K562 (cell line): ENCODE results near the gene DUSP19. TPM values are rescaled to one million over a fixed set of nuclear protein-coding genes. Genes with fewer than 3 reads are reported as not detected.

Experiments used
- CHD1 ChIP-seq: fragments of 200-600 bp; sonication (generic); IDR thresholded peaks from one replicate; pipeline ENCODE4 v1.6.1; 2012; ENCODE audit warnings: mild to moderate bottlenecking, moderate library complexity, low read length, inconsistent platforms
- CSDE1 ChIP-seq, 2 experiments: fragments of 450-650 bp; IDR thresholded peaks; 2 replicates each; pipeline ENCODE4 v1.6.1; 2016; ENCODE audit warnings: mild to moderate bottlenecking in 1 of 2
- ELF4 ChIP-seq: fragments of 450-650 bp; formaldehyde crosslinking; IDR thresholded peaks from 2 replicates; pipeline ENCODE4 v1.4.0; 2022; ENCODE audit warnings: missing genetic modification characterization
- HDAC2 ChIP-seq: fragments of 450-650 bp; IDR thresholded peaks from 2 replicates; pipeline ENCODE4 v1.6.1; 2016; ENCODE audit warnings: mild to moderate bottlenecking
- HDGF ChIP-seq: fragments of 450-650 bp; IDR thresholded peaks from 2 replicates; pipeline ENCODE4 v1.6.1; 2016
- LARP7 ChIP-seq: fragments of 450-650 bp; IDR thresholded peaks from 2 replicates; pipeline ENCODE4 v1.6.1; 2016
- MCM3 ChIP-seq: fragments of 450-650 bp; IDR thresholded peaks from 2 replicates; pipeline ENCODE4 v1.6.1; 2016
- NFRKB ChIP-seq: fragments of 450-650 bp; IDR thresholded peaks from 2 replicates; pipeline ENCODE4 v1.6.1; 2016; ENCODE audit warnings: low read depth
- NRF1 ChIP-seq, 2 experiments: fragments of 450-650 bp; IDR thresholded peaks in 1 of 2; conservative IDR thresholded peaks in 1 of 2; 2 replicates each; pipeline ENCODE4 v1.6.1; 2014; ENCODE audit warnings: mild to moderate bottlenecking in 2 of 2
- PML ChIP-seq: IDR thresholded peaks from 2 replicates; pipeline ENCODE4 v1.6.1; 2012; ENCODE audit warnings: low read length, inconsistent platforms
- RNF2 ChIP-seq: sonication (generic); IDR thresholded peaks from 2 replicates; pipeline ENCODE4 v1.6.1; 2016
- SIN3B ChIP-seq: fragments of 450-650 bp; IDR thresholded peaks from 2 replicates; pipeline ENCODE4 v1.6.1; 2017; ENCODE audit warnings: low read depth, mild to moderate bottlenecking, moderate library complexity
- SMAD4 ChIP-seq: fragments of 250-450 bp; sonication (Bioruptor Pico); conservative IDR thresholded peaks from 2 replicates; pipeline ENCODE4 v1.8.0; 2021; ENCODE audit warnings: inconsistent platforms, mild to moderate bottlenecking, moderate library complexity
- SMARCA4 ChIP-seq: fragments of 450-650 bp; IDR thresholded peaks from 2 replicates; pipeline ENCODE4 v1.6.1; 2016
- SMARCC2 ChIP-seq: fragments of 450-650 bp; IDR thresholded peaks from 2 replicates; pipeline ENCODE4 v1.6.1; 2017; ENCODE audit warnings: antibody characterized with exemption, moderate library complexity, mild to moderate bottlenecking, low read depth
- SP1 ChIP-seq: sonication (generic); formaldehyde crosslinking; IDR thresholded peaks from 2 replicates; pipeline ENCODE4 v1.8.1; 2022; ENCODE audit warnings: mild to moderate bottlenecking, missing genetic modification reagents
- SPI1 ChIP-seq: IDR thresholded peaks from 2 replicates; pipeline ENCODE4 v1.6.1; 2011; ENCODE audit warnings: low read depth, low read length, control low read depth, borderline replicate concordance
- TEAD4 ChIP-seq, 2 experiments: sonication (generic) in 1 of 2; formaldehyde crosslinking in 1 of 2; IDR thresholded peaks; 2 replicates each; pipeline versions ENCODE4 v1.6.1 to v1.8.0; 2012 to 2022; ENCODE audit warnings: borderline replicate concordance in 1 of 2, inconsistent platforms in 1 of 2, low read length in 1 of 2, mild to moderate bottlenecking in 1 of 2, missing genetic modification reagents in 1 of 2
- TRIM28 ChIP-seq: fragments of 450-650 bp; IDR thresholded peaks from 2 replicates; pipeline ENCODE4 v1.6.1; 2017
- XRCC5 ChIP-seq: fragments of 200-400 bp; formaldehyde crosslinking; IDR thresholded peaks from 2 replicates; pipeline ENCODE4 v1.6.1; 2017; ENCODE audit warnings: low read depth, mild to moderate bottlenecking, low read length
- YY1 ChIP-seq, 3 experiments: IDR thresholded peaks; 2 replicates each; pipeline ENCODE4 v1.6.1; 2011; ENCODE audit warnings: low read length in 2 of 3, mild to moderate bottlenecking in 2 of 3, moderate library complexity in 2 of 3, borderline replicate concordance in 1 of 3, control low read depth in 1 of 3, low read depth in 1 of 3; ENCODE audit not compliant: insufficient read depth in 3 of 3, insufficient replicate concordance in 2 of 3, control insufficient read depth in 1 of 3, insufficient read length in 1 of 3; ENCODE audit errors: extremely low read depth in 1 of 3
- ZEB2 ChIP-seq: fragments of 450-650 bp; IDR thresholded peaks from 2 replicates; pipeline ENCODE4 v1.6.1; 2016
- ZKSCAN3 ChIP-seq: fragments of 250-450 bp; sonication (Bioruptor Pico); IDR thresholded peaks from 2 replicates; pipeline ENCODE4 v1.4.0; 2020
- ZNF232 ChIP-seq: sonication (generic); formaldehyde crosslinking; IDR thresholded peaks from 2 replicates; pipeline ENCODE4 v1.8.0; 2022; ENCODE audit warnings: mild to moderate bottlenecking, missing genetic modification reagents
- polyA plus RNA-seq, 8 experiments: library from polyadenylated mRNA; depleted of rRNA in 4 of 8; stranded (reverse) in 5 of 8; unstranded in 3 of 8; fragments of >200 nt; fragmentation: Nextera tagmentation in 2 of 8; fragmentation: Illumina TruSeq in 1 of 8; extraction: Ambion mirVana in 2 of 8; extraction: Trizol in 1 of 8; gene quantifications; 2 replicates each; pipeline versions ENCODE4 v1.2.1 to v1.2.3, GENCODE V29; 2011 to 2014; ENCODE audit warnings: inconsistent platforms in 1 of 8, missing spikeins in 1 of 8
- total RNA-seq, 7 experiments: library from RNA; depleted of rRNA in 6 of 7; stranded (reverse); fragments of >200 nt in 6 of 7; fragmentation: Illumina TruSeq in 2 of 7; extraction: Trizol in 2 of 7; gene quantifications; 2 replicates each; pipeline versions ENCODE4 v1.2.1 to v1.2.3, GENCODE V29; 2011 to 2021; ENCODE audit warnings: low replicate concordance in 1 of 7
- TF ChIP-seq, protein P1 (sequence below): fragments of 450-650 bp; IDR thresholded peaks from 2 replicates; pipeline ENCODE4 v1.6.1; 2016; ENCODE audit warnings: mild to moderate bottlenecking

Gene DUSP19
- total and polyA plus RNA-seq, 9 of the 15 experiments (the other 6 are each of a cell fraction or from before 2014, with no cell fraction given), result 1.6 to 6.3 (median 3.1) TPM

DNA sequence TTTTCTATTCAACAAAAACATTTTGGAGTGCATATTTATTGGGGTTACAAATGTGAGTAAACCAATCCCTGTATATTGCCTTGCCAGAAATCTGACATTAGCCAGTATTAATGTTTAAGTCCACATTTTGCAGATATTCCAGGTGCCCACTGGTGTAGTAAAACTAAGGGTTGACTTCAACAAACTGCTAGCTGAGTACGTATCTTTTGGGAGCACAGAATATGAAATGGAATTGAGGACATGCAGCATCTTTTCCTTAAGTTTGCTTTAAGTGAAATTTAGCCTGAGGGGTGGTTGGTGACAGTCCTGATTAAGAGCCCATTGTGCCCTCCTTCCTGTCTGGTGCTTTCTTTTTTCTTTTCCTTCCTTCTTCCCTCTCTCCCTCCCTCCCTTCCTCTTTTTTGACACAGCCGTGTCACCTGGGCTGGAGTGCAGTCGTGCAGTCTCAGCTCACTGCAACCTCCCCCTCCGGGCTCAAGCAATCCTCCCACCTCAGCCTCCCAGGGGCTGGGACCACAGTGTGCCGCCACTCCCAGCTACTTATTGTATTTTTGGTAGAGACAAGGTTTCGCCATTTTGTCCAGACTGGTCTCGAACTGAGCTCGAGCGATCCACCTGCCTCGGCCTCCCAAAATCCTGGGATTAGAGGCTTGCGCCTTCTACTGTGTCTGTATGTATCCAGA lies 47.3 kb downstream of the DUSP19 start (continued):
- TF ChIP-seq HDGF (0 out of 2 replicates have a peak, but pooled peaks have one; percentile 37), XRCC5 (no peak), ELF4 (CRISPR knock-in tag) (0 out of 2 replicates have a peak, but pooled peaks have one; percentile 41), MCM3 (no peak), LARP7 (peak; percentile 67; the same call in 1 of the 2 replicates), ZKSCAN3 (CRISPR knock-in tag) (no peak), NFRKB (0 out of 2 replicates have a peak, but pooled peaks have one; percentile 47), SPI1 (peak; percentile 95), TRIM28 (peak; percentile 65; the same call in 1 of the 2 replicates), YY1 (IDR thresholded peaks at IDR 0.05; ENCODE audit: borderline replicate concordance in 1 of 3, control insufficient read depth in 1 of 3, extremely low read depth in 1 of 3, insufficient read depth in 3 of 3, insufficient read length in 1 of 3, insufficient replicate concordance in 2 of 3, low read depth in 1 of 3, low read length in 2 of 3) (peak in 2 of 3 experiments; percentile 54 to 71), ZEB2 (peak; percentile 79), TEAD4 (IDR thresholded peaks at IDR 0.05; ENCODE audit: low read length) (peak; percentile 36; the same call in 1 of the 2 replicates), TEAD4 (CRISPR knock-in tag; IDR thresholded peaks at IDR 0.05; ENCODE audit: borderline replicate concordance) (no peak), CSDE1 (IDR thresholded peaks at IDR 0.05) (peak in 1 of 2 experiments; percentile 69; a peak in 1 of 4 replicates), ZNF232 (CRISPR knock-in tag) (0 out of 2 replicates have a peak, but pooled peaks have one; percentile 14), SIN3B (no peak), SP1 (CRISPR knock-in tag) (0 out of 2 replicates have a peak, but pooled peaks have one; percentile 19), PML (no peak), SMARCC2 (peak; percentile 19; the same call in 1 of the 2 replicates), SMAD4 (CRISPR knock-in tag) (peak; percentile 17; the same call in 1 of the 2 replicates), SMARCA4 (0 out of 2 replicates have a peak, but pooled peaks have one; percentile 49), RNF2 (no peak), NRF1 (conservative IDR thresholded peaks at IDR 0.05 in 1 of 2, IDR thresholded peaks at IDR 0.05 in 1 of 2) (0 out of 4 replicates have a peak, but pooled peaks of 1 of the 2 experiments have one; percentile 13), CHD1 (peak; percentile 35), HDAC2 (peak; percentile 91)
- TF ChIP-seq, protein P1, sequence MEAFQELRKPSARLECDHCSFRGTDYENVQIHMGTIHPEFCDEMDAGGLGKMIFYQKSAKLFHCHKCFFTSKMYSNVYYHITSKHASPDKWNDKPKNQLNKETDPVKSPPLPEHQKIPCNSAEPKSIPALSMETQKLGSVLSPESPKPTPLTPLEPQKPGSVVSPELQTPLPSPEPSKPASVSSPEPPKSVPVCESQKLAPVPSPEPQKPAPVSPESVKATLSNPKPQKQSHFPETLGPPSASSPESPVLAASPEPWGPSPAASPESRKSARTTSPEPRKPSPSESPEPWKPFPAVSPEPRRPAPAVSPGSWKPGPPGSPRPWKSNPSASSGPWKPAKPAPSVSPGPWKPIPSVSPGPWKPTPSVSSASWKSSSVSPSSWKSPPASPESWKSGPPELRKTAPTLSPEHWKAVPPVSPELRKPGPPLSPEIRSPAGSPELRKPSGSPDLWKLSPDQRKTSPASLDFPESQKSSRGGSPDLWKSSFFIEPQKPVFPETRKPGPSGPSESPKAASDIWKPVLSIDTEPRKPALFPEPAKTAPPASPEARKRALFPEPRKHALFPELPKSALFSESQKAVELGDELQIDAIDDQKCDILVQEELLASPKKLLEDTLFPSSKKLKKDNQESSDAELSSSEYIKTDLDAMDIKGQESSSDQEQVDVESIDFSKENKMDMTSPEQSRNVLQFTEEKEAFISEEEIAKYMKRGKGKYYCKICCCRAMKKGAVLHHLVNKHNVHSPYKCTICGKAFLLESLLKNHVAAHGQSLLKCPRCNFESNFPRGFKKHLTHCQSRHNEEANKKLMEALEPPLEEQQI, result peak; percentile 88
